ENCODE results near the gene GMPPA. TPM values are rescaled to one million over a fixed set of nuclear protein-coding genes. Genes with fewer than 3 reads are reported as not detected.

The GMPPA gene
- total and polyA plus RNA-seq, 9 of the 15 experiments (the other 6 are each of a cell fraction or from before 2014, with no cell fraction given), result 7.0 to 101 (median 66.7) TPM

DNA sequence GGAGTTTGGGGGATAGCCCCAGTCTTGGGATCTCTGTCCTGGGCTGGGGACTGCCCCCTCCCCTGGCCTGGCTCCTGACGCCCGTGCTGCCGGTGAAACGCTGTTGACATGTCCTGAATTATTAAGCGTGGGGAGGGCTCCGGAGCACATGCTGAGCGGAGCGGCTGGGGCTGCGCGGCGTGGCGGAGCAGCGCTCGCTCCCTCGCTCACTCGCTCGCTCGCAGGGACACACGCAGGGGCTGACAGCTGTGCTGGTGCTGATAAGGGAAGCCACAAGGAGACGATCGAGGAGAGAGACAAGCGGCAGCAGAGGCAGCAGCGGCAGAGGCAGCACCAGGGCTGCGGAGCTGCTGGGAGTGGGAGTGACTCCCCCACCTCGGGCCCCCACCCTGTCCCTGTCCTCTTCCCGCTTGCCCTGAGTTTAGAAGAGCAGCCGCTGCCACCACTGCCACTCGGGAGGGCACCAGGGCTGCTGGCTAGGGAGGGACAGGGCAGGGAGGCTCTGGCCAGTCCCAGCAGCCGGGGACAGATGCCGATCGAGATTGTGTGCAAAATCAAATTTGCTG is 15.6 kb downstream of the GMPPA start, which contains the start of gene ASIC4 (continued):
- TF ChIP-seq CBX2 (IDR thresholded peaks at IDR 0.05; ENCODE audit: insufficient read depth, low read length, poor library complexity, severe bottlenecking) (no peak), ZNF24 (IDR thresholded peaks at IDR 0.05) (peak; percentile 52; the same call in 1 of the 2 replicates), ZC3H4 (CRISPR knock-in tag; IDR thresholded peaks at IDR 0.05; ENCODE audit: borderline replicate concordance) (no peak), ZNF12 (CRISPR knock-in tag; IDR thresholded peaks at IDR 0.05) (no peak), ZNF778 (CRISPR knock-in tag; IDR thresholded peaks at IDR 0.05) (no peak), NFIX (CRISPR knock-in tag; IDR thresholded peaks at IDR 0.05; ENCODE audit: low read depth) (no peak), ZNF717 (CRISPR knock-in tag; IDR thresholded peaks at IDR 0.05) (no peak), HDAC1 (IDR thresholded peaks at IDR 0.05) (peak in 1 of 2 experiments; percentile 95; a peak in 2 of 4 replicates), HMGN3 (IDR thresholded peaks at IDR 0.05; ENCODE audit: borderline replicate concordance, extremely low read depth, insufficient read length, low read depth, low read length) (peak; percentile 100), ZNF830 (CRISPR knock-in tag; IDR thresholded peaks at IDR 0.05) (no peak), TARDBP (IDR thresholded peaks at IDR 0.05) (peak; percentile 97), ZSCAN32 (CRISPR knock-in tag; IDR thresholded peaks at IDR 0.05) (no peak; the same call in 1 of the 2 replicates), GABPB1 (CRISPR knock-in tag; IDR thresholded peaks at IDR 0.05) (peak; percentile 65; the same call in 1 of the 2 replicates), DACH1 (IDR thresholded peaks at IDR 0.05; ENCODE audit: partially characterized antibody) (peak; percentile 91), RUNX1 (IDR thresholded peaks at IDR 0.05; ENCODE audit: low read depth) (peak; percentile 82; the same call in 1 of the 2 replicates), DPF2 (IDR thresholded peaks at IDR 0.05) (peak; percentile 92), KAT8 (IDR thresholded peaks at IDR 0.05; ENCODE audit: low read depth) (no peak), ZNF274 (IDR thresholded peaks at IDR 0.05; ENCODE audit: borderline replicate concordance, low read depth, low read length) (peak; percentile 67; the same call in 1 of the 2 replicates)
- TF ChIP-seq, protein P1, sequence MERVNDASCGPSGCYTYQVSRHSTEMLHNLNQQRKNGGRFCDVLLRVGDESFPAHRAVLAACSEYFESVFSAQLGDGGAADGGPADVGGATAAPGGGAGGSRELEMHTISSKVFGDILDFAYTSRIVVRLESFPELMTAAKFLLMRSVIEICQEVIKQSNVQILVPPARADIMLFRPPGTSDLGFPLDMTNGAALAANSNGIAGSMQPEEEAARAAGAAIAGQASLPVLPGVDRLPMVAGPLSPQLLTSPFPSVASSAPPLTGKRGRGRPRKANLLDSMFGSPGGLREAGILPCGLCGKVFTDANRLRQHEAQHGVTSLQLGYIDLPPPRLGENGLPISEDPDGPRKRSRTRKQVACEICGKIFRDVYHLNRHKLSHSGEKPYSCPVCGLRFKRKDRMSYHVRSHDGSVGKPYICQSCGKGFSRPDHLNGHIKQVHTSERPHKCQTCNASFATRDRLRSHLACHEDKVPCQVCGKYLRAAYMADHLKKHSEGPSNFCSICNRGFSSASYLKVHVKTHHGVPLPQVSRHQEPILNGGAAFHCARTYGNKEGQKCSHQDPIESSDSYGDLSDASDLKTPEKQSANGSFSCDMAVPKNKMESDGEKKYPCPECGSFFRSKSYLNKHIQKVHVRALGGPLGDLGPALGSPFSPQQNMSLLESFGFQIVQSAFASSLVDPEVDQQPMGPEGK (CRISPR knock-in tag; IDR thresholded peaks at IDR 0.05; ENCODE audit: borderline replicate concordance), result no peak
- TF ChIP-seq, protein P2, sequence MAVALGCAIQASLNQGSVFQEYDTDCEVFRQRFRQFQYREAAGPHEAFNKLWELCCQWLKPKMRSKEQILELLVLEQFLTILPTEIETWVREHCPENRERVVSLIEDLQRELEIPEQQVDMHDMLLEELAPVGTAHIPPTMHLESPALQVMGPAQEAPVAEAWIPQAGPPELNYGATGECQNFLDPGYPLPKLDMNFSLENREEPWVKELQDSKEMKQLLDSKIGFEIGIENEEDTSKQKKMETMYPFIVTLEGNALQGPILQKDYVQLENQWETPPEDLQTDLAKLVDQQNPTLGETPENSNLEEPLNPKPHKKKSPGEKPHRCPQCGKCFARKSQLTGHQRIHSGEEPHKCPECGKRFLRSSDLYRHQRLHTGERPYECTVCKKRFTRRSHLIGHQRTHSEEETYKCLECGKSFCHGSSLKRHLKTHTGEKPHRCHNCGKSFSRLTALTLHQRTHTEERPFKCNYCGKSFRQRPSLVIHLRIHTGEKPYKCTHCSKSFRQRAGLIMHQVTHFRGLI (CRISPR knock-in tag; IDR thresholded peaks at IDR 0.05), result peak; percentile 42; the same call in 1 of the 2 replicates
- TF ChIP-seq, protein P3, sequence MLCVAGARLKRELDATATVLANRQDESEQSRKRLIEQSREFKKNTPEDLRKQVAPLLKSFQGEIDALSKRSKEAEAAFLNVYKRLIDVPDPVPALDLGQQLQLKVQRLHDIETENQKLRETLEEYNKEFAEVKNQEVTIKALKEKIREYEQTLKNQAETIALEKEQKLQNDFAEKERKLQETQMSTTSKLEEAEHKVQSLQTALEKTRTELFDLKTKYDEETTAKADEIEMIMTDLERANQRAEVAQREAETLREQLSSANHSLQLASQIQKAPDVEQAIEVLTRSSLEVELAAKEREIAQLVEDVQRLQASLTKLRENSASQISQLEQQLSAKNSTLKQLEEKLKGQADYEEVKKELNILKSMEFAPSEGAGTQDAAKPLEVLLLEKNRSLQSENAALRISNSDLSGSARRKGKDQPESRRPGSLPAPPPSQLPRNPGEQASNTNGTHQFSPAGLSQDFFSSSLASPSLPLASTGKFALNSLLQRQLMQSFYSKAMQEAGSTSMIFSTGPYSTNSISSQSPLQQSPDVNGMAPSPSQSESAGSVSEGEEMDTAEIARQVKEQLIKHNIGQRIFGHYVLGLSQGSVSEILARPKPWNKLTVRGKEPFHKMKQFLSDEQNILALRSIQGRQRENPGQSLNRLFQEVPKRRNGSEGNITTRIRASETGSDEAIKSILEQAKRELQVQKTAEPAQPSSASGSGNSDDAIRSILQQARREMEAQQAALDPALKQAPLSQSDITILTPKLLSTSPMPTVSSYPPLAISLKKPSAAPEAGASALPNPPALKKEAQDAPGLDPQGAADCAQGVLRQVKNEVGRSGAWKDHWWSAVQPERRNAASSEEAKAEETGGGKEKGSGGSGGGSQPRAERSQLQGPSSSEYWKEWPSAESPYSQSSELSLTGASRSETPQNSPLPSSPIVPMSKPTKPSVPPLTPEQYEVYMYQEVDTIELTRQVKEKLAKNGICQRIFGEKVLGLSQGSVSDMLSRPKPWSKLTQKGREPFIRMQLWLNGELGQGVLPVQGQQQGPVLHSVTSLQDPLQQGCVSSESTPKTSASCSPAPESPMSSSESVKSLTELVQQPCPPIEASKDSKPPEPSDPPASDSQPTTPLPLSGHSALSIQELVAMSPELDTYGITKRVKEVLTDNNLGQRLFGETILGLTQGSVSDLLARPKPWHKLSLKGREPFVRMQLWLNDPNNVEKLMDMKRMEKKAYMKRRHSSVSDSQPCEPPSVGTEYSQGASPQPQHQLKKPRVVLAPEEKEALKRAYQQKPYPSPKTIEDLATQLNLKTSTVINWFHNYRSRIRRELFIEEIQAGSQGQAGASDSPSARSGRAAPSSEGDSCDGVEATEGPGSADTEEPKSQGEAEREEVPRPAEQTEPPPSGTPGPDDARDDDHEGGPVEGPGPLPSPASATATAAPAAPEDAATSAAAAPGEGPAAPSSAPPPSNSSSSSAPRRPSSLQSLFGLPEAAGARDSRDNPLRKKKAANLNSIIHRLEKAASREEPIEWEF (CRISPR knock-in tag; IDR thresholded peaks at IDR 0.05), result no peak

Measured in K562 (cell line).